GM19395 (cell line): ENCODE data around the gene MYOG.

Source experiments
- ATAC-seq: cut with Tn5 transposase; IDR thresholded peaks from one replicate; pipeline ENCODE4 v1.9.1; 2021; ENCODE audit warnings: mild to moderate bottlenecking, moderate library complexity; ENCODE audit not compliant: unreplicated experiment

The MYOG gene

DNA sequence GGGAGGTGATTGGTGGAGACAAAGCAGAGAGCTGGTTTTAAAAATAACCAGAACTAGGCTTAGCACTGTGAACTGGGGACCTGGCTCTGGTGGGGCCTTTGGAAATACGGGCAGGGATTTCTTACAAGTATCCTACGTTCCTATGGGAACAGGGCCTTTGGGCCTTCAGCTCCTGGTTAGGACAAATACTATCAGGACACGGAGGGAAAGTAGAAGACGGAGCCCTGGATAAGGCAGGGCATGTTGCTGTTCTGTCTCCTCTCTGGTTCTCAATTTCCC, 5.3 kb upstream of the MYOG start:
- no peak for ATAC-seq

DNA sequence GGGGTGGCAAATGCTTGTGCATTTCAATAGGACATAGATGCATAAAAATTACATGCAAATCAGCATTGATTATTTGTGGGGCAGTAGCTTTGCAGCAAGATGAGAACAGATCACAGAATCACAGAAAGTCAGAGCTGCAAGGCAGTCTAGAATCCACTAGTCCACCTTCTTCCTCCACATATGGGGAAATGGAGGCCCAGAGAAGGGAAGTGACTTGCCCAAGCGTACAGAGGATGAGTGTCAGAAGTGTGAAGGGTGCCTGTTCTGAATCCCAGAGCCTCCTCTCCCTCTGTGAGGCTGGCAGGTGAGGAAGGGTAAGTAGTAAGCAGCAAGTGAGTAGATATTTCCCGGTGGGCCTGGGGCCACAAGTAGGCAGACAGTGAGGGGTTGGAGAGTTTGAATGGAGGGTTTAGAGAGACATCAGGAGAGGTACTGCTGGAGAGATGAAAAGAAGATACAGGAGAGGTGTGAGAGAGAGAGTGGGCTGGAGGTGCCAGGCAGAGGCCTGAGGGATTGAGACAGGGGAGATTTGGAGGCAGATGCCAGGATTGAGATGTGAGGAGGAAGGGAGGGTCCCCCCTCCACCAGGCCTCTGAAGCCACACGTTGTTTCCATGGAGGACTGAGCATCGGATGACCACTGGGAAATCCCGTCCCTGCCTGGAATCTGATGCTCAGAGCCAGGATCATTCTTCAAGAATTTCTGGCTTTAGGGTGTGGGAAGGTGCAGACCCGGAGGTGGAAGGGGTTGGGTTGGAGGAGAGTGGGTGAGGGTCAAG, 4.8 kb upstream of the MYOG start:
- ATAC-seq: no peak

DNA sequence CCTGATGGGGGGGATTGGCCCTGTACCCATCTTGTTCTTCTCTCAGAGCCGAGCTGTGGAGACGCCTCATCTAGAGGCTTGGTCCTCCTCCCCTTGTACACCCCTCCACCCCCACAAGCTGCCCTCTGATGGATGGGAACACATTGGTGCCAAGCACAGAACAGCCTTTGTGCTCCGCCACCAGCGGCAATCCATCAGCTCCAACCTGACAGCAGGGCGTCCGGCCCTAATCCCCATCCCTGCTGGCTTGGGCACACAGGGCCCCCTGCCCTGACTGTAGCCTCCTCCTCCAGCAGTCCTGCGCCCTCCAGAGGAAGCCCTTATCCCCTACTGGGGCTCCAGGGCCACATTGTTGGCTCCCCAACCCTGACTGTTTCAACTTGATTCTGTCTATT, 3.8 kb upstream of the MYOG start:
- ATAC-seq: no peak

DNA sequence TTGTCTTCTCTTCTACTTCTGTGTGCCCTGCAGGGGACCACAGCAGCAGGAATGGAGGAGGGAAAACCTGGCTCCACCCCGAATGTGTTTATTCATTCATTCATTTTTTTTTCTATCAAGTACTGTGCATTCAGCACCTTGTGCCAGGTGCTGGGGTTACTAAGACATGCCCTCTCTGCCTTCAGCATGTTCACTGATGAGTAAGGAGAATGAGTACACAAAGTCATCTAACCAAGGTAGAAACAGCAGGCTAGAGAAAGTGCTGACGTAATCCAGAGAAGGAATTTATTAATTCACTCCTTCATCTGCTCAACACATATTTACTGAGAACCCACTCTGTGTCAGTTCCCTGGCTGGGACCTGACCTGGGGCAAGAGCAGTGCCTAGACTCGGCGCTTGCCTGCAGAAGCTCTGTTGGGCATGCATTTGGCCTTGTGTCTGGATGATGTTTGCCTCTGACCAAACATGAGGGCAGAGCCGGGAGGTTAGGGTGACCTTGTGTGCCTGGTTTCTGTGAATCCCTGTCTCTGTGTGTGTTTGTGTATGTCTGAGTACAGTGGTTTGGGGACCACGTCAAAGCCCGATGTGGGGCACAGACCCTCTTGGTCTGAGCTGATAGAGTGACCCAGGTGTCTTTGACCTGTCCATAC, 3.3 kb upstream of the MYOG start:
- no peak for ATAC-seq

DNA sequence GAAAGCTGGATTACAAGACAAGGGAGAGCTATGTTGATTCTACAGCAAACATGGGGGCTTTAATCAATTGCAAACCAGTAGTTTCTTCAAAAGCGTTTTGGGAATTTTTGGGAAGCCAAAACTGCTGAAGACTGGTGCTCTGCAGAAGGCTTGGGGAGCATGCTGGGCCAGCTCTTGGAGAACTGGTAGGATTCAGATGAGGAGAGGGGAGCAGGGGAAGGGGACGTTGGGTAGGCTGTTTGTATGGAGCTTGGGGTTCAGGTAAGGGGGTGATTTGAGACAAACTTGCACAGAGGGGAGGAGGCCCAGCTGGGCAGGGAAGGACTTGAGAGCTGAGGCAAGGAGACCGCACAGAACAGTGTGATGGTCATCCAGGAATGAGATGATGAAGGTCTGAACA, 2.6 kb upstream of the MYOG start:
- no peak for ATAC-seq

DNA sequence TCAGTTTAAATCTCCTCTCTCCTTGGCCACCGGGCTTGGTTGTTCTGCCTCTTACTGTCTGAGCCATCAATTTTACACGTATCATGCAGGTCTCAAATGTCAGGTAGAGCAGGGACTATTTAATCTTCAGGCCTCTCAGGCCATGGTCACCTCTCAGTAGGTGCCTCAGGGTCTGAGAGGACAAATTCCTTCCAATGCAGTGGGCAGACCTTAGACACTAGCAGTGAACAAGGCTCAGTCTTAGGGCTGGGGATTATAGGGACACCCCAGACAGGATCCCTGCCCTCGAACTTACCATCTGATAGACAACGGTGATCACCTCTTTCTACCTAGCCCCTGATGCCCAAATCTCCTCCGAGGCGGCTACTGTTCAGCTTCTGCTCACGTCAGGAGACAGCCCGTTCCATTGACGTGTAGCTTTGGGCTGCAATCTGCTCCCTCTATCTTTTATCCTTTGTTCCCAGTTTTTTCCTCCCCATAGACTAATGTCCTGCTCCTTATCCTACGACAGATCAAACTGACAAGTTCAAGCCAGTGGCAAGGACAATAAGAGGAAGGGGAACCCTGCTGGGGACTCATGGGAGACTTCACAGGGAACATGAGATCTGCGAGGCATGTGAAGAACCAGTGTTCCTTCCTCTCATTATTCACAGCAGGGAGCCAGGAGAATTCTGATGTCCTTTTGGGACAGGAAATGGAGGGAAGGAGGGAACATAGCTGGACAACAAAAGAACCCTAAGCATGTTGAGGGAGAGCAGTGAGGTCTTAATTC, 1.4 kb upstream of the MYOG start:
- ATAC-seq: no peak

DNA sequence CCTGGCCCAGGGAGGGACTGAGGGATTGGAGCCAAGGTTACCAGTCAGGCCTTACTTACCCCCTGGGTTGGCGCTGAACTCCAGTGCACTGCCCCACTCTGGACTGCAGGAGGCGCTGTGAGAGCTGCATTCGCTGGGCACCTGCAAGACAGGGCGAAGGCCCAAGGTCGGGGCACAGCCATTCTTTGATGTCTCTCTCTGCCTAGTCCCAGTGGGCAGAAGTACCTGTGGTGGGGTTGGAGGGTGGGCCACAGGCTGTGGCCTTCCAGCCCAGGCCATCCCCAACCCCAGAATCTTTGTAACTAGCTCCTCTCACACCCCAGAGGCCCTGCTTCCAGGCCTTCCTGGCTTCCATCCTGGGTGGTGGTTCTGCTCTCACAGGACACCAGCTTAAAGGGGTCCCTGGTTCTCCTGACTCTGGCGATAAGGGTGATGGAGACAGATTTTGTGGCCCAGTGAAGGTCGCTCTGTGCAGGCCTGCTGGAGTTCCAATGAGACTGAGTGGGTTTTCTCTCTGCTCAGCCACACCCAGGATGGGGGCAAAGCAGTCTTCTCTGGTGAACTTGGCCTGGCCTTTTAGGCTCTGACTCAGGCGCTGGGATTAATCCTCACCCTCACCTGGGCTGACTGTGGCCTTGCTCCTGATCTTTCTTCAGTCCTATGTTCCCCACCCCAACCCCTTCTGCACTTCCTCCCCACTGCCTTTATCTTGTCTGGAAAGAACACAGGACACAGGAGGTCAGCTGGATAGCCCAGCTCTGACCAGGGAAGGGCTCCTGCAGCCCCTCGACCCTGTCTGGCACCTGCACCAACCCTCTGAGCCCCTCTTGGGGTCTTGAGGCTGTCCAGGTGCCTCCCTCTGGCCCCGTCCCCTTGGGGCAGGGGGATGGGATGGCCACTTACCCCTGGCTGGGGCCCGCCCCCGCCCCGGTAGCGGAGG, 954 bp downstream of the MYOG start:
- no peak for ATAC-seq

DNA sequence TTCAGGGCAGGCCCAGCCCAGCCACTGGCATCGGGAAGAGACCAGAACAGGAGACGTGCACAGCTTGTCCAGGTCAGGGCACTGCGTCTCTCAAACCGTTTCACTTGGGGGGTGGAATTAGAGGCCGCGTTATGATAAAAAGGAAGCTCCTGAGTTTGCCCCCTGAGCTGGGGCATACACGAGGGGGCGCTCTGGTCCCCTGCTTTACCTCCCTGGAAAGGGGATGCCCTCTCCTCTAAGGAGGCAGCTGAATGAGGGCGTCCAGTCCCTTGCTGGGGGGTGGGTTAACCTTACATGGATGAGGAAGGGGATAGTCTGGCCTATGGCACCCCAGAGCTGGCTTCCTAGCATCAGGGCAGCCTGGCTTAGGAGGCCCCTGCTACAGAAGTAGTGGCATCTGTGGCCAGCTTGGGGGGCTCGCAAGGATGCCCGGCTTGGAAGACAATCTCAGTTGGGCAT, 2.3 kb downstream of the MYOG start:
- ATAC-seq: no peak

DNA sequence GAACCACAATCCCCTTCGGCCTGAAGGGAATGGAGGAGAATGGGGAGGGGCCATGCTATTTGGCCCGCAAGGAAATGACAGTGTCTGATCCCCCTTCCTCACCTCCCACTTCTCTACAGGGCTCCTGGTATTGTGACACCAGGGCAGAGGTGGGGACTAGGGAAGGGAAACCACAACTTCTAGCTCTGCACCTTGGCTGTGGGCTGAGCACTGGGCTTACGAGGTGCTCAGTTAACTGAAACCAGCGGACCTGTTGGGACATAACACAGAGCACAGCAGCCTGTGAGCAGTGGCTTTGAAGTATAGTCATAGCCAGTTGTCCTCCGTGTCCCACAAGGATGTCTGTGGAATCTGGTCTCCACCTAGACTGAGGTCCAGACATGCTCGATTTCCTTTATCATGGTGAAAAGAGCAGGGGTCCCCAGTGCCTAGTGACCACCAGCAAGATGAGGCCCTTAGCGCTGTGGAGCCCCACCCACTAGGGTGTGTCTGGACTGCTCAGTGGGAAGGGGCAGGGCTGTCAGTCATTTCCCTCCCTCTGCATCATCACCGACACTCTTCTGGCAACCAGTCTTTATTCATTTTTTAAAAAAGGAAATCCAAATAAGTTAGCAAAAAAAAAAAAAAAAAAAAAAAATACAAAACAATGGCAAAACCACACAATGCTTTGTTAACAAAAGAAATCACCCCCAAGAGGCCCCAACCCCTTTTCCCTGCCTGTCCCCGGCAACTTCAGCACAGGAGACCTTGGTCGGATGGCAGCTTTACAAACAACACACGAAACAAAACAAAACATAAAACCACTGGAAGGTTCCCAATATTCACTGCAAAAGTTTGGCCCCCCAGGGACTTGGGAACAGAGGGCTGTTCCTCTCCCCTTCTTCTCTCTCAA, 3.0 kb downstream of the MYOG start:
- ATAC-seq: no peak

DNA sequence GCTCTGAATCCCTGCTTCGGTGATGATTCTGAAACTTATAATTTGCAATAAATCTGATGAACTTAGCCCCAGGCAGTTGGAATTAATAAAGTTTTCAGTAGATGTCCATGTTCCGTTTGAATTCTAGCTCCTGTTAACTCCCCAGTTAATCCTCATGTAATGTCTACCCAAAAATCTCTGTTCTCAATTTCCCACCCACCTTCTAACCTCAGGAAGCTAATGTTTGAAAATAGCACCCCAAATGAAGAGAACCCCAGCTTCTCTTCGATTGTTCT, 3.6 kb downstream of the MYOG start:
- no peak for ATAC-seq

DNA sequence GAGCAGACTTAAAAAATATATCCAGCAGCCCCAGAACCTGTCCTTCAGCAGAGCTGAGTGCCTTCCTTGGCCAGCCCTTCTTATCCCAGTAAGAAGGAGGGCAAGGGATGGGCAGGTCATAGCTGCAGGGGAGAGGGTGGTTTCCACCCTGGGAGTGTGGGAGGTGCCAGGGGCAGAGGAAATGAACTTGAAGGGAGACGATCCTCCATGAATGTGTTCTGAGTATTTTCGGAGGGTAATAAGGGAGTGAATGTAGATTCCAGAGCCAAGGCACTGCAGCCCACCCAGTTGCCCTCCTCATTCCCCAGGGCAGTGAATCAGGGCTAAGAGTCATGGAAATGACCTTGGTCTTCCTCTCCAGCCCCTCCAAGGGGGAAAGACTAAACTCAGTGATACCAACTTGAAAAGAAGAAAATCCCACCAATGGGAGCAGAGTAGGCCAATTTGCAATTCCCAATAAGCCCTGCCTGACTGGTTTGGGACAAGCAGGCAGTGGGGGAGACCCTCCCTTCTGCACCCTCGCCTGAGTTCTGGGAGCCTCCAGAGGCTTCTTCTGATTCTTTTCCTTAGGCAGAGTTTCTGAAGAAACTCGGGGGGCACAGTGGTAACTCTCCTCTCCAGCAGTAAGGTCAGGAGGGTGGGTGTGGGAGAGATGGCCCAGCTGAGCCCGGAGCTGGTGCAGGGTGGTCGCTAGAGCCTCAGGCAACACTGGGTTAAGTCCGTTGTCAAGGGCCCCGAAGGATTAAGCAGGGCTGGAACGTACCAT, 4.2 kb downstream of the MYOG start:
- ATAC-seq: no peak

DNA sequence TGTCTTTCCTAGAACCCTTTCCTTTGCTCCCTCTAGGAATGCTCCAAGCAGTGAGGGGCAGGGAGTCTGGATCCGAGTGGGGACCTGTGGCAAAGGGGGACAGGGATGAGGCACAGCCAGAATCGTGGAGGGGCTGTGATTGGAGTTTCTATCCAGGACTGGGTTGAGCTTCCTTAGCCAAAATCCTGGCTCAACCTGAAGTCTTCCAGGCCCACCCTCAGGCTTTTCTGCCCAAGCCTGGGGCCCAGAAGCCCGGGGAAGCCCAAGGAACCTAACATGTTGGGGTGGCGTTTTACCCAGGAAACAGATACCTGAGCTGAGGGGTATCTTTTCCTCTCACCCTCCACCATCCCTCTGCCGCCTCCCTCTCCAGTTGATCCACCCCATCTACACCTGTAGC, 5.4 kb downstream of the MYOG start:
- ATAC-seq: no peak

DNA sequence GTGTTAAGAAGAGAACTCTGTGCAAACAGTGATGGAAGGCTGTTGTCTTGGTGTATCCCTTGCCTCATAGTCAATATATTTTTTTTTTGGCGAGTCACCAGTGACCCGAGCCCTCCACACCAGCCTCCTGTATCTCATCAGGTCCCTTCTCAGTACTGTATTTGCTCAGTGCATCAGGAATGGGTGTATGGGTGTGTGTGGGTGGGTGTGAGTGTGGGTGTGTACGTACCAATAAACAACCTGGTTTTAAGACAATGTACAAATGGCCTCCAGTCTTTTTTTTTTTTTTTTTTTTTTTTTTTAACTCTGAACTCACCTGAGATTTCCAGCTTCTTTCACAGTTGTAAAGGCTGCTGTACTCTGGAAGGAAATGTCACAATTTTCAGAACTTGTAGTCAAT, 7.3 kb downstream of the MYOG start:
- ATAC-seq: no peak

DNA sequence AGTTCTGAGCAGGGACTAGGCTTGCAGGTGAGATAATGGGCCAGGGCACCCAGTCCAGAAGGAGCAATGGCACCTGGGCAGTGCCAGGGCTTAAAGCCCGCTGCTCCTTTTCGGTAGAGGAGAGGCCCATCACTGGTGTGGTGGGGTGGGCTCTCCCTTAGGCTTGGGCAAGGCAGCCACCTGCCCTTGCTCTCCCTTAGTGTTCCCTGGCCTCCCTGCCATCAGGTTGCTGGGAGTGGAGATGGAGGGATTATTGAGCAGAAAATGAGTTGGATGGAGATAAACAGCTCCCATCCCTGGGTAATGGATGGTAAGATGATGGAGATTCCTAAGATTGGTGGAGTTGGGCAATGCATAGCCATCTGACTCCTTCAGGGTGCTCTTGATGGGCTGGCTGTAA, 7.9 kb downstream of the MYOG start:
- no peak for ATAC-seq

DNA sequence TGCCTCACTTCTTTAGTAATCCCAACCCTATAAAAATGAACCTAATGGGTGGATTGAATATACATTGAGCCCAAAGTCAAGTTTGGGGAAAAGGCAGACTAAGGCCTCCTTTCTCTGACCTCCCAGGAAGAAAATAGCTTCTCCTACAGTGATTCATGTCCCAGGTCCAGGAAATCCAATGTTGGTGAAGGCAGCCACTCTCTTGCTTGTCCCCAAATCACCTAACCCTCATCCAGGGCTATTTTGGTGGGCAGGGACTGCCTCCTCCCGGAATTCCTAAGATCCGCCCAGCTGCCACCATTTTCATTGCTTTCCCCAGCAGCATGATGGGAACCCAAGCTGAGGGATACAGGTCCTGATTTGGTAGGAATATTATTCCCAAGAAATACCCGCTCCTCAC, 8.4 kb downstream of the MYOG start:
- ATAC-seq: no peak

DNA sequence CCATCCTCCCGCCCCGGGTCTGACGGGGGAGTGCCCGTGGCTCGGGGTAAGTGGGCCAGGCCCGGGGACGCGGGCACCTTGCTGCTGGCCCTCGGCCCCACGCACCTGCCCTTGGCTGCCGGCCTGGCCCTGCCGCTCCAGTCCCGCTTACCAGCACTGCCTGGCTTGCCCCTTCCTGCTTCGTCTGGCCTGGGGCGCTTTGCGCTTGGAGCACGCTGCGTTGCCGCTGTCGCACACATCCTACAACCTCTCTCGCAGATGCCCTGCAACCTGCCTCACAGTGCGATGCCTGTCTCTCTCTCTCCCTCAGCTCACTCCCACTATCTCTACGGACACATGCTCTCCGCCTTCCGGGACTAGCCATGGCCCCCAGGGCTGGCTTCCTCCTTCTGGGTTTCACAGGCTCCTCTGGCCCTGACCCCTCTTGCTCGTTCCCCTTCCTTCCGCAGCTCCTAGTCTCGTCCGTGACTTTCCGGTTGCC, 9.7 kb downstream of the MYOG start:
- no peak for ATAC-seq

DNA sequence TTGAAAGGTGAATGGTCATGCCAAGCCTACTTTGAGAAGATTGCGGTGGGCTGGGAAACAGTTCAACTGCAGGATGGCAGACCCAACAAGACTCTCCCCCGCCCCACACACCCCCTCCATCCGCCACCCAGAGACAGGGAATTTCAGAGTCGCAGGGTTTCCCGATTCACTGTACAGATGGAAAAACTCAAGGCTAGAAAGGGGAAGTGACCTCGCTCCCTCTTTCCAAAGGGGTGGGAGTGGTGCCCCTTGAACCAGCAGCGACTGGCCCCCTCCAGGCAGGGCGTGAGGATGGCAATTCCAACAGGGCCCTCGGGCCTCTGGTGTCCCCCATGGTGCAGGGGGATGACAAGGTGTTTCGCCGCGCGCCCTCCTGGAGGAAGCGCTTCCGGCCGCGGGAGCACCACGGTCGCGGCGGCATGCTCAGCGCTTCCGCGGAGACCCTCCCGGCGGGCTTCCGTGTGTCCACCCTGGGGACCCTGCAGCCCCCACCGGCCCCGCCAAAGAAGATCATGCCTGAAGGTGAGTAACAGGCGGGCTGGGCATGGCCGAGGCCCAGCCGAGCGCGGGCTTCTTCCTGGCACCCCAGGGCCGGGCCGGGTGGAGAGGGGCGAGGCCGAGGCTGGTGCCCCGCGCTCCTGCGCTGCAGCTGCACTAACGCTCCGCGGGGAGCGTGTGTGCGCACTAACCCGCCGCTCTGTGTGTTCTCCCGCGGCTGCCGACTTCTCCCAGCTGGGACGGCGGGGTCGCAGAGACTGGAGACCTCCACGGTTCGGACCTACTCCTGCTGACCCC, 10.4 kb downstream of the MYOG start:
- ATAC-seq: no peak

DNA sequence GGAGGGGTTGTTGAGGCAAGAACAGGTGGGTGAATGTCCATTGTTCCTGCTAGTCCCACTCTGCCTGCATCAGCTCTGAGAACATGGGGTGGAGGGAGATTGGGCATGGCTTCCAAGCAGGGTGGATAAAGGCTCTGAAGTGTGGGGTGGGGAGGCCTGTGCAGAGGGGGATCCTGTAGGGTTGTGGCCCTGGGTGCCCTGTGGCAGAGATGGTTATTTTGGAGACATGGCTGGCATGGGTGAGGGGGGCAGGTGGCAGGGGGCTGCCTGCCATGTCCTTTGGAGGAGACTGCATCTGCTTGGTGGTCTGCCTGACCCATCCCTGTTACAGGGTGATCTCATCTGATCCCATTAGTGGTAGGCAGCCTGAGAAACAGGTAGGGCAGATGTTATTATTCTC, 11.2 kb downstream of the MYOG start:
- ATAC-seq: no peak

DNA sequence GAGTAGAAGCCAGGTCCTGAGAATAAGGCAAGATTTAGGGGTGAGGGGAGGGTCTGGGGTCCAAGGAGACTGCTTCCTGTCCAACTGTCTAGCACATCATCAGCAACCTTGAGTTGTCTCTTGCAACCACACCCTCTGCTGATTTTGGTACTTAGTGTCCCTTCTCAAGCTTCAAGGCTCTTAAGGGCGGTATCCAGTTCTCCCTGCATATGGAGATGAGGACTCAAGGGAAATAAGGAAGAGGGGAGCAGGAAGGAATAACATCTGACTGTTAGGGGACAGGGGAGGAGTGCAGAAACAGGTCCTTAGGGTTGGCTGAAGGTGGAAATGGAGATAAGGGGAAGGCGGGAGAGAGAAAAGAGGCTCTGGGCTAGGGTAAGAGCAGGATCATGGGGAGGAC, 12.3 kb downstream of the MYOG start:
- no peak for ATAC-seq
